Loucy (cell line): ENCODE results near the gene DSCAML1.

Experiments used
- H2AFZ ChIP-seq: fragments of 200-600 bp; sonication (generic); 2 replicates; pipeline ENCODE4 v1.6.0; 2016; ENCODE audit warnings: antibody characterized with exemption, mild to moderate bottlenecking, low read length, moderate library complexity
- H3F3A ChIP-seq: fragments of 200-600 bp; 2 replicates; pipeline ENCODE4 v1.6.0; 2016; ENCODE audit warnings: antibody characterized with exemption, low read depth, mild to moderate bottlenecking
- H3K27me3 ChIP-seq: fragments of 200-600 bp; sonication (generic); 2 replicates; pipeline ENCODE4 v1.6.1; 2014; ENCODE audit warnings: low read length, mild to moderate bottlenecking; ENCODE audit not compliant: insufficient read depth, poor library complexity, severe bottlenecking
- H3K36me3 ChIP-seq: fragments of 200-600 bp; sonication (generic); 2 replicates; pipeline ENCODE4 v1.6.1; 2016; ENCODE audit warnings: low read length; ENCODE audit not compliant: insufficient read depth
- H3K4me1 ChIP-seq: fragments of 200-600 bp; sonication (generic); 2 replicates; pipeline ENCODE4 v1.5.1; 2014; ENCODE audit warnings: low read length, mild to moderate bottlenecking; ENCODE audit not compliant: insufficient read depth, poor library complexity, severe bottlenecking
- H3K4me2 ChIP-seq: fragments of 200-600 bp; sonication (generic); 2 replicates; pipeline ENCODE4 v1.6.0; 2014; ENCODE audit warnings: antibody characterized with exemption, low read length, low read depth, mild to moderate bottlenecking; ENCODE audit not compliant: poor library complexity, severe bottlenecking
- H3K4me3 ChIP-seq: fragments of 200-600 bp; sonication (generic); 2 replicates; pipeline ENCODE4 v1.5.1; 2014; ENCODE audit warnings: low read length, mild to moderate bottlenecking, mixed read lengths; ENCODE audit not compliant: poor library complexity, severe bottlenecking
- H3K79me2 ChIP-seq: fragments of 200-600 bp; sonication (generic); 2 replicates; pipeline ENCODE4 v1.6.1; 2014; ENCODE audit warnings: low read length; ENCODE audit not compliant: insufficient read depth
- H3K9ac ChIP-seq: fragments of 200-600 bp; sonication (generic); 2 replicates; pipeline ENCODE4 v1.6.0; 2014; ENCODE audit warnings: mild to moderate bottlenecking, low read depth, low read length, moderate library complexity; ENCODE audit not compliant: poor library complexity, severe bottlenecking
- H3K9me2 ChIP-seq: fragments of 200-600 bp; sonication (generic); replicated peaks from 2 replicates; pipeline ENCODE4 v1.6.1; 2016; ENCODE audit warnings: low read depth, low read length, mixed read lengths
- H3K9me3 ChIP-seq: fragments of 200-600 bp; sonication (generic); 2 replicates; pipeline ENCODE4 v1.6.1; 2014; ENCODE audit warnings: mild to moderate bottlenecking, antibody characterized with exemption, low read length, low read depth; ENCODE audit not compliant: insufficient read depth
- H4K20me1 ChIP-seq: fragments of 200-600 bp; sonication (generic); 2 replicates; pipeline ENCODE4 v1.6.0; 2014; ENCODE audit warnings: antibody characterized with exemption, low read length, mild to moderate bottlenecking; ENCODE audit not compliant: insufficient read depth, poor library complexity, severe bottlenecking
- CTCF ChIP-seq: fragments of 200-600 bp; sonication (generic); conservative IDR thresholded peaks from 2 replicates; pipeline ENCODE4 v1.5.1; 2014; ENCODE audit warnings: mild to moderate bottlenecking, antibody characterized with exemption, low read length
- EZH2phosphoT487 ChIP-seq: fragments of 200-600 bp; IDR thresholded peaks from 2 replicates; pipeline ENCODE4 v1.6.1; 2018; ENCODE audit warnings: antibody characterized with exemption, mild to moderate bottlenecking, moderate library complexity, borderline replicate concordance

The DSCAML1 gene

GRCh38 chr11:117589063-117589462, 208.0 kb downstream of the DSCAML1 start:
- H3F3A ChIP-seq: no peaks in the 10 kb centered on the region
- no peak overlapping the region for H3K4me2 ChIP-seq
- no peaks in the 10 kb centered on the region for H3K27me3 ChIP-seq
- H3K9me3 ChIP-seq: no peaks in the 10 kb centered on the region
- no peaks in the 10 kb centered on the region for H3K79me2 ChIP-seq
- H3K9me2 ChIP-seq: no peaks in the 10 kb centered on the region
- H3K4me1 ChIP-seq: no peaks in the 10 kb centered on the region
- H3K9ac ChIP-seq: no peak overlapping the region
- H3K36me3 ChIP-seq: no peaks in the 10 kb centered on the region
- no peaks in the 10 kb centered on the region for H4K20me1 ChIP-seq
- H3K4me3 ChIP-seq: no peak overlapping the region
- no peak overlapping the region for H2AFZ ChIP-seq
- no peak for TF ChIP-seq CTCF
- TF ChIP-seq EZH2phosphoT487: no peak

GRCh38 chr11:117588166-117588810, 208.7 kb downstream of the DSCAML1 start:
- no peak overlapping the region for H3K9ac ChIP-seq
- TF ChIP-seq CTCF: no peak
- no peak for TF ChIP-seq EZH2phosphoT487
- H3K4me2 ChIP-seq: no peak overlapping the region
- H3K27me3 ChIP-seq: no peaks in the 10 kb centered on the region
- no peaks in the 10 kb centered on the region for H3K36me3 ChIP-seq
- no peaks in the 10 kb centered on the region for H3K4me1 ChIP-seq
- no peak overlapping the region for H2AFZ ChIP-seq
- no peaks in the 10 kb centered on the region for H3F3A ChIP-seq
- no peaks in the 10 kb centered on the region for H3K9me2 ChIP-seq
- H4K20me1 ChIP-seq: no peaks in the 10 kb centered on the region
- no peaks in the 10 kb centered on the region for H3K9me3 ChIP-seq
- H3K4me3 ChIP-seq: no peak overlapping the region
- H3K79me2 ChIP-seq: no peaks in the 10 kb centered on the region

DNA sequence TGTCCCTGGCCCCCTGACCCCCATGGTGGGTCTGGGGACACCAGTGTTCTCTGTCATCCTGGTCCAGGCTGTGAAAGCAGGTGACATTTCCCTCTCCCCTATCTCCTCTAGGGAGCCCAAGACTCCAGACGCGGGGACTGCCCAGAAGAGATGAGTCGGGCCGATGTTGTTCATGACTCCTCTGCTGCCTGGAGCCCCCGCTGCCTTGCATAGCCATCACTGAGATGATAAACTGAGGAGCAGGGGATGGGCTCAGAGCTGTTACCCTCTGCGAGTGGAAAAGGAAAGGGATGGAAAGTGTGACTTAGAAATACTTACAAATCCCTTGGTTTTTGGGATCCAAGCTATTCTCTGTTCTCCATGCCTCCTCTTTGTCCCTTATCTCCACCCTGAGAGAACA, 209.6 kb downstream of the DSCAML1 start:
- H3K9ac ChIP-seq: no peak overlapping the region
- no peak overlapping the region for H3K4me3 ChIP-seq
- no peaks in the 10 kb centered on the region for H3K79me2 ChIP-seq
- H3K4me2 ChIP-seq: no peak overlapping the region
- no peaks in the 10 kb centered on the region for H3K9me3 ChIP-seq
- H3K9me2 ChIP-seq: no peaks in the 10 kb centered on the region
- no peaks in the 10 kb centered on the region for H3K4me1 ChIP-seq
- H4K20me1 ChIP-seq: no peaks in the 10 kb centered on the region
- no peaks in the 10 kb centered on the region for H3K36me3 ChIP-seq
- TF ChIP-seq CTCF (no peak), EZH2phosphoT487 (no peak)
- H3K27me3 ChIP-seq: no peaks in the 10 kb centered on the region
- H2AFZ ChIP-seq: no peak overlapping the region
- no peaks in the 10 kb centered on the region for H3F3A ChIP-seq
